Inflammatory macrophage (primary cell): ENCODE measurements around the gene AKAP1.
"Not testable (repeated sequence)": the region's sequence is repeated elsewhere in the genome, so short reads cannot be mapped to it uniquely, and the experiment has no call there.

Experiments
- DNase-seq, 2 donors: peaks; one replicate each; pipeline ENCODE4 v3.0.0-alpha.2; 2020 to 2022

AKAP1 gene

GRCh38 chr17:57077000-57077399, 8.0 kb upstream of the AKAP1 start:
- DNase-seq, result no peak

DNA sequence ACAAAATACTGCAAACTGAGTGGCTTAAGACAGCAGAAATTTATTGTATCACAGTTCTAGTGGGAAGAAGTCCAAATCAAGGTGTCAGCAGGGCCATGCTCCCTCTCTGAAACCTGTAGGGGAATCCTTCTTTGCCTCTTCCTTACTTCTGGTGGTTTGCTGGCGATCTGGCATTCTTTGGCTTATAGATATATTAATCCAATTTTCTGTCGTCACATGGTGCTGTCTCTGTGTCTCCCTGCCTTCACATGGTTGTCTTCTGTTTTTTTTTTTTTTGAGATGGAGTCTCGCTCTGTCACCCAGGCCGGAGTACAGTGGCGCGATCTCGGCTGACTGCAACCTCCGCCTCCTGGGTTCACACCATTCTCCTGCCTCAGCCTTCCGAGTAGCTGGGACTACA, 6.8 kb upstream of the AKAP1 start:
- no peak for DNase-seq

GRCh38 chr17:57080718-57081117, 4.3 kb upstream of the AKAP1 start:
- no peak for DNase-seq

DNA sequence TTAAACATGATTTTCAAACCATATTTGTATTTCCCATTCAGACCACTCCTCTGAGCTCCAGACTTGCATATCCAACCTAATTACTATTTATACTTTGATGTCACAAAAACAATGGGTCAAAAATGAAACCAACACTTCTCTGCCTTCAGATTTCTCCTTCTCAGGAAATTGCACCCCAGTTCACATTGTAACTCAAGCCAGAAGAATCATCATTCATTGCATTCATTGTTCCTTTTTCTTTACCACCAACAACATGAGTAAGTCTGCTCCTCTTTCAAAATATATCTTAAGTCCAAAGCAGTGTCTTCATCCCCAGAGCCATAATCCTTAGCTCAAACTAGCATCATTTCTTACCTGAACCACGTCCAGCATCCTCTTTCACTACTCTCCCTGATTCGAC, 2.6 kb upstream of the AKAP1 start:
- peak; percentile 65 to 79 for DNase-seq

GRCh38 chr17:57084361-57084801, 665 bp upstream of the AKAP1 start:
- no peak for DNase-seq

- DNase-seq, result peak in 1 of 2 donors; percentile 62
Measured at GRCh38 chr17:57085448-57086068, 512 bp downstream of the AKAP1 start.

GRCh38 chr17:57086069-57086930, 1.3 kb downstream of the AKAP1 start:
- peak; percentile 16 to 37 for DNase-seq

DNA sequence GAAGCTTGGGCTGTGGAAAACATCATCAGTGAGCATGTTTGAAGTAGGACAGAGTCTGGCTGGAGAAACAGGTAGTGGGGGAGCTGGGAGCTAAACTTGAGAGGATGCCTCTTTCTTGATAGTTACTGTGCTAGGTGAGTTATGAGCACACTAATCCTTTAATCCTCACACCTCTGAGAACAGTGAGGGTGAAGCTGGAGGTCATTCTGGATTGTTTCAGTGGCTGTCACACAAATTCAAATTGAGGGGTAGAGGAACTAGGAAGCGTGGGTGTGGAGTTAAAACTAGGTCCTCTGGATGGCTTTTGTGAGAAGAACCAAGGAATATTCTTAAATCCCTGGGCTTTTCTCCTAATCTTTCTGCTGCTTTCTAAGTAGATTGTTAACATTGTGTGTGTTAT, 3.3 kb downstream of the AKAP1 start:
- peak in 1 of 2 donors; percentile 7 for DNase-seq

DNA sequence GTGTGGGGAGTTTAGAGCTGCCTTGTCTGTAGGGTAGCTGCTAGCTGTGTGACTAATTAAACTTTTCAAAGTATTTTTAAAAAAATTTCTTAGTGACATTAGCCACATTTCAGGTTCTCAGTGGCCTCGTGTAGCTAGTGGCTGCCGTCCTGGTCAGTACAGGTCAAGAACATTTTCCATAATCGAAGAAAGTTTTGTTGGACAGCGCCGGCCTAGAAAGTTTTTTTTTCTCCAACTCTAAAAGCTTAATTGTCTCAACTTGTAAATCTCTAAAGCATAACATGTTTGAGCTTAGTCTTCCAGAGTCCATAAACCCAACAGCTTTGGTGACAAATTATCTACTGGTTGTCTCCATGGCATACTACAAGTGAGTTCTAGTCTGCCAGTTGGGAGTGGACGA, 4.3 kb downstream of the AKAP1 start:
- no peak for DNase-seq

DNA sequence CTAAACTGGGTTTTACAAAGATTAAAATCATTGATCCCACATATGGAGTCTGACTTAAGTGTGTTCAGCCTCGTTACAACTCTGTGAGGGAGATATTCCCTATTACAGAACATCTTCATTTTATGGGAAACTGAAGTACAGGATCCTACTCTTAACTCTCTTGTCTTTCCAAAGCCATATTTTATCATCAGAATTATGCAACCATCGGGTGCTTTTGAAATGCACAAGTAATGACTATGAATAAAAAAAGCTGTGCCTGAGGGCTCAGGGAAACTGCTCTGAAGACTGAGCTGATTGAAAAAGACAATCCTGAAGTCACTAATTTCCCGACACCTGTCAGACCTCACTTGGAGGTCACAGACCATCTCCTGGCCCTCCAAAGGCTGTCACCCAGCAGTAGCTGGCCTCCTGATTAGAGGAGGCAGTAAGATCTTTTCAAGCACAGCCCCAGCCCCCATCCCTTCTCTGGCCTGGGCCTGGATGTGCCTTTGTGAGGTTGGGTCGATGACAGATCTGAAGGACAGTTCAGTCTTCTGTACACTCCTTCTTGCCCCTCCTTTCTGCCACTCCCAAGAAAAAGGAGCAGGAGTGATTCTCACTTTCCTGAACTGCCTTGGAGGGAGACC, 5.6 kb downstream of the AKAP1 start:
- peak; percentile 50 to 69 for DNase-seq

- no peak for DNase-seq
Measured at GRCh38 chr17:57091186-57091618, 6.2 kb downstream of the AKAP1 start.

DNA sequence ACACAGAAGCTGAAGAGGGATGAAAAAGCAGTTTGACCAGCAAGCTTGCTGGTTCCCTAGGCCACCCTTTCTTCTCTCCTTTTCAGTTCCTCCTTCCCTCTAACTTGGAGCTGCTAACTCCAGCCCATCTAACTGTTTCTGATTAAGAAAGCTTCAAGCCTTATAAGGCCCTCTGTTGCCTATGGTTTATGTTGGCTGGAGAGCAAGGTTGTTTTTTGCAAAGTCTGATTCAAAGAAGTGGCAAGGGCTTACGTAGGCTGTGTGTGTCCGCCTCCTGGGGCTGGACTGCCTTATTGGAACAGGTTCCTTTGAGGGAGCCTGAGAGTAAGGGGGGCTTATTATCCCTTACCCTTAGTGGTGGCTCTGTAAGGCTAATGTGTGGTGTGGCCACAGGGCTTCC, 7.1 kb downstream of the AKAP1 start:
- DNase-seq, result peak; percentile 17 to 21

- DNase-seq, result no peak
Measured at GRCh38 chr17:57092779-57093178, 7.7 kb downstream of the AKAP1 start.

GRCh38 chr17:57096472-57097202, 11.6 kb downstream of the AKAP1 start:
- DNase-seq, result peak in 1 of 2 donors; percentile 13

DNA sequence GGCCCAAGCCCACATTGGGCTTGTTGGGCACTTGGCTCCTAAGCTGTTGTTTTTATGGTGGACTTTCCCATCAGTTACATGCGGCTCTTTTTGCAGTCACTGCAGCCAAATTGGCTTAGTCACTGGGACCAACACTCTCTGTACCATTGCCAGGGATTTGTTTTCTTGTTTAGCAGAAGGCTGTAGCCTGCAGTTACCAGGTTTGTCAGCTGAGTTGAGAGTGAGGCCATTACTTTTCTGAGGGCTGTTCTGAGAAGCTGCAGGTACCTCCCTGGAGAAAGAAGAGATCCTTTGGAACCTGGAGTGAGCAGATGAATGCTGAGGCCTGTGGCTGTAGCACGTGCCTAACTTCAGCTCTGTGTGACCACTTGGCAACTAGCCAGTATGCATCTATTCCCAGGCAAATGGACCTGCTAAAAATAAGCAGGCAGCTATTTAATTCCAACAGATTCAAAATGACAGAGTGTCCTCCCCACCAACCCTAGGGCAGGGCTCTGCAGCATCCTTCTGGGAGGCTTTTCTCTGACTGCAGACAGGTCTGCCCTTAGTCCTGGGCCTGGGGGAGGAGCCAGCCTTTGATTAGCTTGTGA, 12.9 kb downstream of the AKAP1 start:
- no peak for DNase-seq

GRCh38 chr17:57099165-57099564, 14.1 kb downstream of the AKAP1 start:
- no peak for DNase-seq

DNA sequence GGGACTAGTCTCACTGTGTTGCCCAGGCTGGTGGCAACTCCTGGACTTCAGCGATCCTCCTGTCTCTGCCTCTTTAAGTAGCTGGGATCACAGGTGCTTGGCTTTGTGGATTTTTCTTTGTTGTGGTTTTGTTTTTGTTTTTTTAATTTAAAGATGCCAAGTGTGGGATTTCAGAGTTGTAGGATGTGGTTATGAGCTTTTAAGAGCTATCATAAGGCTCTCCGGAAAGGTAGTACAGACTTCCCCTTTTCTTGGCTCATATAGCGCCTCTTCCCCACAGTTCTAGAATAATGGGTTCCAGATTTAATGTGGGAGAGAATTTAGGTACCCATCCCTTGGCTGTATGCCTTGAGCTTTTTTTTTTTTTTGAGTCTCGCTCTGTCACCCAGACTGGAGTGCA, 17.1 kb downstream of the AKAP1 start:
- peak in 1 of 2 donors; percentile 22 for DNase-seq

DNA sequence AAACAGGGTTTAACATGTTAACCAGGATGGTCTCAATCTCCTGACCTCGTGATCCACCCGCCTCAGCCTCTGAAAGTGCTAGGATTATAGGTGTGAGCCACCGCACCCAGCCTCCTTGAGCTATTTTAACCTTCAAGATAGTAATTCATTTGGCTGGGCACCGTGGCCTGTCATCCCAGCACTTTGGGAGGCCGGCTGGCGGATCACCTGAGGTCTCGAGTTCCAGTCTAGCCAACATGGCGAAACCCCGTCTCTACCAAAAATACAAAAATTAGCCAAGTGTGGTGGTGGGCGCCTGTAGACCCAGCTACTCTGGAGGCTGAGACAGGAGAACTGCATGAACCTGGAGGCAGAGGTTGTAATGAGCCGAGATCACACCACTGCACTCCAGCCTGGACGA, 17.6 kb downstream of the AKAP1 start:
- DNase-seq, result not testable (repeated sequence)

- no peak for DNase-seq
Measured at GRCh38 chr17:57104461-57105175, 19.6 kb downstream of the AKAP1 start.

- DNase-seq, result no peak
Measured at GRCh38 chr17:57105591-57105990, 20.5 kb downstream of the AKAP1 start.

- DNase-seq, result no peak
Measured at GRCh38 chr17:57106107-57106835, 21.2 kb downstream of the AKAP1 start.
